HL-60 (cell line): ENCODE results near the gene C2orf80.
"Not testable (repeated sequence)": the region's sequence is repeated elsewhere in the genome, so short reads cannot be mapped to it uniquely, and the experiment has no call there.

Experiments used
- DNase-seq, 2 experiments: peaks; one replicate each; pipeline ENCODE4 v3.0.0-alpha.2; 2010 to 2020; ENCODE audit warnings: low read depth in 1 of 2, low spot score in 1 of 2
- H3K27ac ChIP-seq: fragments of 250-450 bp; sonication (Bioruptor Pico); replicated peaks from 2 replicates; pipeline ENCODE4 v1.5.1; 2020; ENCODE audit warnings: mild to moderate bottlenecking, moderate library complexity
- H3K27me3 ChIP-seq: fragments of 250-450 bp; sonication (Bioruptor Pico); 2 replicates; pipeline ENCODE4 v1.5.1; 2021; ENCODE audit warnings: mild to moderate bottlenecking, moderate library complexity; ENCODE audit not compliant: insufficient read depth, poor library complexity, severe bottlenecking
- H3K4me3 ChIP-seq: replicated peaks from 2 replicates; pipeline ENCODE4 v1.5.1; 2011; ENCODE audit warnings: mild to moderate bottlenecking, control low read depth, low read length; ENCODE audit not compliant: insufficient read depth
- CTCF ChIP-seq: IDR thresholded peaks from one replicate; pipeline ENCODE4 v1.5.1; 2011; ENCODE audit warnings: low read length, control low read depth, inconsistent platforms; ENCODE audit not compliant: insufficient read depth
- GABPA ChIP-seq: IDR thresholded peaks from 2 replicates; pipeline ENCODE4 v1.6.1; 2012; ENCODE audit warnings: low read depth
- POLR2AphosphoS5 ChIP-seq: IDR thresholded peaks from 2 replicates; pipeline ENCODE4 v1.6.1; 2012; ENCODE audit warnings: low read depth
- REST ChIP-seq: IDR thresholded peaks from 2 replicates; pipeline ENCODE4 v1.6.1; 2012; ENCODE audit warnings: low read depth; ENCODE audit not compliant: insufficient replicate concordance
- SPI1 ChIP-seq: IDR thresholded peaks from 2 replicates; pipeline ENCODE4 v1.6.1; 2012; ENCODE audit warnings: low read depth, mild to moderate bottlenecking, borderline replicate concordance

C2orf80 gene

GRCh38 chr2:208222351-208222750 is 32.5 kb upstream of the C2orf80 start:
- no peak for DNase-seq
- Histone ChIP-seq H3K4me3 (no peak overlapping the region), H3K27ac (no peak overlapping the region), H3K27me3 (no peaks in the 10 kb centered on the region)
- TF ChIP-seq GABPA (no peak), CTCF (no peak), REST (no peak), POLR2AphosphoS5 (no peak)

GRCh38 chr2:208221873-208222272 is 32.0 kb upstream of the C2orf80 start:
- H3K4me3 ChIP-seq, H3K27ac ChIP-seq, DNase-seq, H3K27me3 ChIP-seq: not testable (repeated sequence)

- no peak overlapping the region for H3K27ac ChIP-seq
- no peak for TF ChIP-seq SPI1
- TF ChIP-seq REST: no peak
- TF ChIP-seq POLR2AphosphoS5: no peak
- TF ChIP-seq CTCF: no peak
- TF ChIP-seq GABPA: no peak
Observed at GRCh38 chr2:208210688-208211451, 21.0 kb upstream of the C2orf80 start.

GRCh38 chr2:208208335-208209085 is 18.7 kb upstream of the C2orf80 start:
- no peak for DNase-seq
- Histone ChIP-seq H3K27me3 (no peaks in the 10 kb centered on the region), H3K4me3 (no peak overlapping the region), H3K27ac (no peak overlapping the region)
- TF ChIP-seq CTCF: no peak
- no peak for TF ChIP-seq SPI1

More at GRCh38 chr2:208210688-208211451, 21.0 kb upstream of the C2orf80 start:
- H3K4me3 ChIP-seq: no peak overlapping the region
- no peak for DNase-seq
- H3K27me3 ChIP-seq: no peaks in the 10 kb centered on the region
